ENCODE results near the gene PLCD3. TPM values are rescaled to one million over a fixed set of nuclear protein-coding genes. Genes with fewer than 3 reads are reported as not detected.
A peak's percentile ranks its signal among the peaks of the same experiment; 100 is the strongest.

PLCD3 gene
- total and polyA plus RNA-seq, 2 of the 13 experiments (the other 11 are each of a cell fraction or from before 2014, with no cell fraction given): 11.3 to 39.1 TPM

GRCh38 chr17:45113424-45113754, 18.9 kb downstream of the PLCD3 start (continued):
- TF ChIP-seq, protein P1, sequence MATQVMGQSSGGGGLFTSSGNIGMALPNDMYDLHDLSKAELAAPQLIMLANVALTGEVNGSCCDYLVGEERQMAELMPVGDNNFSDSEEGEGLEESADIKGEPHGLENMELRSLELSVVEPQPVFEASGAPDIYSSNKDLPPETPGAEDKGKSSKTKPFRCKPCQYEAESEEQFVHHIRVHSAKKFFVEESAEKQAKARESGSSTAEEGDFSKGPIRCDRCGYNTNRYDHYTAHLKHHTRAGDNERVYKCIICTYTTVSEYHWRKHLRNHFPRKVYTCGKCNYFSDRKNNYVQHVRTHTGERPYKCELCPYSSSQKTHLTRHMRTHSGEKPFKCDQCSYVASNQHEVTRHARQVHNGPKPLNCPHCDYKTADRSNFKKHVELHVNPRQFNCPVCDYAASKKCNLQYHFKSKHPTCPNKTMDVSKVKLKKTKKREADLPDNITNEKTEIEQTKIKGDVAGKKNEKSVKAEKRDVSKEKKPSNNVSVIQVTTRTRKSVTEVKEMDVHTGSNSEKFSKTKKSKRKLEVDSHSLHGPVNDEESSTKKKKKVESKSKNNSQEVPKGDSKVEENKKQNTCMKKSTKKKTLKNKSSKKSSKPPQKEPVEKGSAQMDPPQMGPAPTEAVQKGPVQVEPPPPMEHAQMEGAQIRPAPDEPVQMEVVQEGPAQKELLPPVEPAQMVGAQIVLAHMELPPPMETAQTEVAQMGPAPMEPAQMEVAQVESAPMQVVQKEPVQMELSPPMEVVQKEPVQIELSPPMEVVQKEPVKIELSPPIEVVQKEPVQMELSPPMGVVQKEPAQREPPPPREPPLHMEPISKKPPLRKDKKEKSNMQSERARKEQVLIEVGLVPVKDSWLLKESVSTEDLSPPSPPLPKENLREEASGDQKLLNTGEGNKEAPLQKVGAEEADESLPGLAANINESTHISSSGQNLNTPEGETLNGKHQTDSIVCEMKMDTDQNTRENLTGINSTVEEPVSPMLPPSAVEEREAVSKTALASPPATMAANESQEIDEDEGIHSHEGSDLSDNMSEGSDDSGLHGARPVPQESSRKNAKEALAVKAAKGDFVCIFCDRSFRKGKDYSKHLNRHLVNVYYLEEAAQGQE (IDR thresholded peaks at IDR 0.05; ENCODE audit: borderline replicate concordance in 1 of 2, low read depth in 1 of 2, low read length in 2 of 2): no peak
- no peak for TF ChIP-seq EEA1 (CRISPR knock-in tag; IDR thresholded peaks at IDR 0.05; ENCODE audit: borderline replicate concordance)
- TF ChIP-seq PRDM4 (CRISPR knock-in tag; IDR thresholded peaks at IDR 0.05; ENCODE audit: borderline replicate concordance): no peak
- TF ChIP-seq CEBPG (CRISPR knock-in tag; IDR thresholded peaks at IDR 0.05): no peak
- no peak for TF ChIP-seq CREBL2 (CRISPR knock-in tag; IDR thresholded peaks at IDR 0.05; ENCODE audit: borderline replicate concordance)
- TF ChIP-seq PLSCR1 (CRISPR knock-in tag; IDR thresholded peaks at IDR 0.05; ENCODE audit: borderline replicate concordance): no peak
- TF ChIP-seq SIN3A (IDR thresholded peaks at IDR 0.05; ENCODE audit: borderline replicate concordance, low read depth, low read length): no peak
- 0 out of 2 replicates have a peak, but pooled peaks have one; percentile 22 for TF ChIP-seq PPARG (CRISPR knock-in tag; conservative IDR thresholded peaks at IDR 0.05)
- TF ChIP-seq IRF9 (CRISPR knock-in tag; IDR thresholded peaks at IDR 0.05; ENCODE audit: borderline replicate concordance): 0 out of 2 replicates have a peak, but pooled peaks have one; percentile 20
- no peak for TF ChIP-seq CSRNP2 (CRISPR knock-in tag; conservative IDR thresholded peaks at IDR 0.05; ENCODE audit: low read depth)
- no peak for TF ChIP-seq ZNF282 (IDR thresholded peaks at IDR 0.05; ENCODE audit: partially characterized antibody)
- TF ChIP-seq ATF7-NPFF (CRISPR knock-in tag; IDR thresholded peaks at IDR 0.05; ENCODE audit: low read depth): no peak
- TF ChIP-seq, protein P2, sequence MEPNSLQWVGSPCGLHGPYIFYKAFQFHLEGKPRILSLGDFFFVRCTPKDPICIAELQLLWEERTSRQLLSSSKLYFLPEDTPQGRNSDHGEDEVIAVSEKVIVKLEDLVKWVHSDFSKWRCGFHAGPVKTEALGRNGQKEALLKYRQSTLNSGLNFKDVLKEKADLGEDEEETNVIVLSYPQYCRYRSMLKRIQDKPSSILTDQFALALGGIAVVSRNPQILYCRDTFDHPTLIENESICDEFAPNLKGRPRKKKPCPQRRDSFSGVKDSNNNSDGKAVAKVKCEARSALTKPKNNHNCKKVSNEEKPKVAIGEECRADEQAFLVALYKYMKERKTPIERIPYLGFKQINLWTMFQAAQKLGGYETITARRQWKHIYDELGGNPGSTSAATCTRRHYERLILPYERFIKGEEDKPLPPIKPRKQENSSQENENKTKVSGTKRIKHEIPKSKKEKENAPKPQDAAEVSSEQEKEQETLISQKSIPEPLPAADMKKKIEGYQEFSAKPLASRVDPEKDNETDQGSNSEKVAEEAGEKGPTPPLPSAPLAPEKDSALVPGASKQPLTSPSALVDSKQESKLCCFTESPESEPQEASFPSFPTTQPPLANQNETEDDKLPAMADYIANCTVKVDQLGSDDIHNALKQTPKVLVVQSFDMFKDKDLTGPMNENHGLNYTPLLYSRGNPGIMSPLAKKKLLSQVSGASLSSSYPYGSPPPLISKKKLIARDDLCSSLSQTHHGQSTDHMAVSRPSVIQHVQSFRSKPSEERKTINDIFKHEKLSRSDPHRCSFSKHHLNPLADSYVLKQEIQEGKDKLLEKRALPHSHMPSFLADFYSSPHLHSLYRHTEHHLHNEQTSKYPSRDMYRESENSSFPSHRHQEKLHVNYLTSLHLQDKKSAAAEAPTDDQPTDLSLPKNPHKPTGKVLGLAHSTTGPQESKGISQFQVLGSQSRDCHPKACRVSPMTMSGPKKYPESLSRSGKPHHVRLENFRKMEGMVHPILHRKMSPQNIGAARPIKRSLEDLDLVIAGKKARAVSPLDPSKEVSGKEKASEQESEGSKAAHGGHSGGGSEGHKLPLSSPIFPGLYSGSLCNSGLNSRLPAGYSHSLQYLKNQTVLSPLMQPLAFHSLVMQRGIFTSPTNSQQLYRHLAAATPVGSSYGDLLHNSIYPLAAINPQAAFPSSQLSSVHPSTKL (CRISPR knock-in tag; IDR thresholded peaks at IDR 0.05): peak; percentile 45
